ENCODE measurements around the gene LRWD1.
"Not testable (repeated sequence)": the region's sequence is repeated elsewhere in the genome, so short reads cannot be mapped to it uniquely, and the experiment has no call there.

LRWD1 gene

GRCh38 chr7:102514881-102515721 lies 50.3 kb downstream of the LRWD1 start:
- H3K27me3 ChIP-seq (ENCODE audit: insufficient read depth, low read depth, severe bottlenecking); DNase-seq; H3K27ac ChIP-seq; H3K36me3 ChIP-seq; H3K9me3 ChIP-seq (ENCODE audit: severe bottlenecking); H3K4me3 ChIP-seq (ENCODE audit: low read depth, low read length): not testable (repeated sequence)

GRCh38 chr7:102515889-102516288 lies 51.1 kb downstream of the LRWD1 start:
- H3K9me3 ChIP-seq (ENCODE audit: severe bottlenecking); H3K27me3 ChIP-seq (ENCODE audit: insufficient read depth, low read depth, severe bottlenecking); H3K4me3 ChIP-seq (ENCODE audit: low read depth, low read length): not testable (repeated sequence)

GRCh38 chr7:102516951-102517350 lies 52.2 kb downstream of the LRWD1 start:
- not testable (repeated sequence) for H3K27me3 ChIP-seq (ENCODE audit: insufficient read depth, low read depth, severe bottlenecking); H3K36me3 ChIP-seq; H3K4me3 ChIP-seq (ENCODE audit: low read depth, low read length); H3K9me3 ChIP-seq (ENCODE audit: severe bottlenecking); H3K27ac ChIP-seq; DNase-seq

More at GRCh38 chr7:102515889-102516288, 51.1 kb downstream of the LRWD1 start:
- not testable (repeated sequence) for H3K27ac ChIP-seq, H3K36me3 ChIP-seq, DNase-seq

- not testable (repeated sequence) for H3K4me3 ChIP-seq (ENCODE audit: low read depth, low read length); DNase-seq; H3K9me3 ChIP-seq (ENCODE audit: severe bottlenecking); H3K27ac ChIP-seq; H3K27me3 ChIP-seq (ENCODE audit: insufficient read depth, low read depth, severe bottlenecking); H3K36me3 ChIP-seq
Observed at GRCh38 chr7:102517550-102518147, 52.9 kb downstream of the LRWD1 start, which contains the start of gene RASA4B. Gene RASA4B (minus strand): TSS chr7:102517777. CDS start chr7:102517710, 67 bp downstream.

DNA sequence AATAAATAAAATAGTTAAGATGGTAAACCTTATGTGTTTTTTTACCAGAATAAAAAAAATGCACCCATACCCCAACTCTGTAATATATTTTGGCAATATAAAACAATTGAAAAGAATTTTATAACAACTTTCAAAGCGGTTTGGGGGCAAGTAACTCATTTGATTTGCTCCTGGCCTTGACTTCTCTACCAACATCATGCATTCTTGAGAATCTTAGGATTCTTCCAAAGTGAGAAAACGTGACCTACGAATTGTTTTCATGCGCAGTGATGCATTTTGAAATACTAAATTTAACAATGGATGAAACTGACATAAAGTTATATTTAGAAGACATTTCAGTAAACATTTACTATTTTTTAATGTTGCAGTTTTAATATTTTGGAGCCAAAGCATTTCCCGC lies 56.0 kb downstream of the LRWD1 start:
- H3K4me3 ChIP-seq (ENCODE audit: low read depth, low read length); H3K36me3 ChIP-seq; H3K27me3 ChIP-seq (ENCODE audit: insufficient read depth, low read depth, severe bottlenecking); H3K9me3 ChIP-seq (ENCODE audit: severe bottlenecking); DNase-seq; H3K27ac ChIP-seq: not testable (repeated sequence)
